ENCODE results near the gene ANKRD26.
"Not testable (repeated sequence)": the region's sequence is repeated elsewhere in the genome, so short reads cannot be mapped to it uniquely, and the experiment has no call there.

ANKRD26 gene

DNA sequence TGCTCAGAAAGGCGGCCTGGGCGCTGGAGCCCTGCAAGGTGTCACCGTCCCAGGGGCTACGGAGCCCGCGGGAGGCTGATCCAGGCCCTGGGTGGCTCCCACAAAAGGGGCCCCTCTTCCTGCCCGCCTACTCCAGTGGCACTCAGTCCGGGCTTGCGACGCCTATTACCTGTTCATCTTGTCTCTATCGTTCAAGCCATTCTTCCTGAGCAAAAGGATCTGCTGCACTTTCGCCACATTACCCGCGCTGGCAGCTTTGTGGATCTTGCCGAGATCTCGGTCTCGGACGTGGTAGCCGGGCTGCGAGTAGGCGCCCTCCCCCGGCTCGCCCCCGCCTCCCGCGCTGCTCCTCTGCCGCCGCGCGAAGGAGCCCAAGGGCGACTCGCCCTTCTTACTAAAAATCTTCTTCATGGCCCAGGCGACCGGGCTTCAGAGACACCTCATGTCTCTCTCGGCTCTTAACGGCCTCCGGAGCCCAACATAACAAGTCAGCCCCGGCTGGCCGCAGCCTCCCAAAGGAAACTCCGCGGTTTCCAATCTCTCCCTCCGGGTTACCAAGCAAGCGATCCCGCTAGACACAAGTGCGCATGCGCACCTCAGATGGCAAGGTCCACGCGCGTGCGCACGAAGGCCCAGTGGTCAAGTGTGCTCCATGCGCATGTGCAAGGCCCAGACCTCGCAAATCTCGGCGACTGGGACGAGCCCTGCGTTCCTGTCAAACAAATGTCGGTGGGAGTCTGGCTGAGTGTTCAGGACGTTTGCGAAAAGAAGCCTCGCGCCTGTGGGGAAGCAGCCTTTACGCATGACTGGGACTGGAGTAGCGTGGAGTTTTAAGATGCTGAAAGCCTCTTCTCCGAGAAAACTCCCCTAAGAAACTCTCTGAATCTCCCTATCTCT, at the start of gene ANKRD26:
TSS of gene ANKRD26 (minus strand) at position 579 of the 897 bp plus-strand sequence. CDS start at position 411, 168 bp downstream.
- peak; percentile 93 for DNase-seq (ENCODE audit: low read depth)

DNA sequence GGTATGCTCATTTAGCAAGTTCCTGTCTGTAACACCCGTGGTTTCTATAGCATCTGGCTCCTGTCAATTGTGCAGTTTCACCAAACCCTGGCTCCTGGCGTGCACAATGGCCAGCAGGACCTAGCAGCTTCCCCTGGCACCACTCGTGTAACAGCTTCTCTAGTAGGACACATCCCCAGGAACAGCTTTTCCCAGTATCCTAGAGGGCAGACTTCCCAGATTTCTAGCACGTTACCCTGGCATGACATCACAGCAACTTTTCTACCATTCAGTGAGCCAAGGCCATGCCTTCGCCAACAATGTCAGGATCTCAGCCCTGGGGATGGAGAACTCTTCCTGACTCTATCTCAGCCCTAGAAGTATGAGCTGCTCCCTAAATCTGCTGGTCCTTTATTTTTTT, 47.4 kb upstream of the ANKRD26 start:
- no peak for DNase-seq (ENCODE audit: low read depth)

DNA sequence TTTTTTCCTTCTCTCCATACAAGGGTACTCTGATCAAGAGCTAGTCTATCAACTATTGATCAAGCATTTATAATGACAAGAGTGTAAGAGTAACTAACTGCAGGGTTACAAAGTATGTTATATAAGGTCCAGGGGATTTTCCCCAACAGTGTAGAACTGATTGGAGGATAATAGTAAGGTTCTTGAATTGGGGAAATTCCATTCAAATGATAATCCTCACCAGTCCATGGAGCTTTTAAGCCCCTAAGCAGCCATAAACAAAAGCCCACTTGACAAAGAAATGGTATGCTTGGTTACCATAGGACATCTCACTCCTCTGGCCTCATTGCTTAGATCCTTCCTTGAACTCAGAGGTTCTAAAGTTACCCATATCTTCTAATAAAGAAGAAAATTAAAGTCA, 45.6 kb upstream of the ANKRD26 start:
- no peak for DNase-seq (ENCODE audit: low read depth)

DNA sequence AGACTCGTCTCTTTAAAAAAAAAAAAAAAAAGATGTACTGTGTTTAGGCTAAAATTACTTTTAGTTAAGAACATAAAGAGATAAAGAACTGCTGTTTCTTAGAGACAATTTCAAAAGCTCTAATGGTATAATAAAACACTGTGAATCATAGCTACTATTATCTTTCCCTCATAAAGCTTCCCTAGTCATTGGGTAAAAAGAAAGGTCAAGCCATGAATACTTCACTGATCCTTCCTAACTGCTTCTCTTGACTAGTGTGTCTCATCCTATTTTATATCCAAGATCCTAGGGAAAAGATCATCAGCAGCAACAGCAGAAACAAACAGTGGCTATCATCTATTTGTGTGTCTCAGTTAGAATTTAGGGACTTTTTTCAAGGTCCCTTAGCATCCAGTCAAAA, 43.4 kb upstream of the ANKRD26 start:
- DNase-seq (ENCODE audit: low read depth), result no peak

DNA sequence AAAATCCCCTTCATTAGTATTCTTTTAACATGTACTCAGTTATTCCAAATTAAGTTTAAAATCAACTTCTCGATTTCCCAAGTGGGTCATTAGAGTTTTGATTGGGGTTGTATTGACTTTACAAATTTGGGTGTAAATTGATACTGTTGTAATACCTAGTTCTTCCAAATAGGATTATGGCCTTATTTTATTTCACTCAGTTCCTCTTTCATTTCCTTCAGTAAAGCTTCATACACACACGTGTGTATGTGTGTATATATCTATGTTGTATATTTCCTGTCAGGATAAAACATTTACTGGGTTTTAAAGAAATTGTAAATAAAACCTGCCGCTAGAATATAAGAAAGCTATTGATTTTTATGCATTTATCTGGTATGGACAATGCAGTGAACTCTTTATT, 38.0 kb upstream of the ANKRD26 start:
- DNase-seq (ENCODE audit: low read depth), result no peak

DNA sequence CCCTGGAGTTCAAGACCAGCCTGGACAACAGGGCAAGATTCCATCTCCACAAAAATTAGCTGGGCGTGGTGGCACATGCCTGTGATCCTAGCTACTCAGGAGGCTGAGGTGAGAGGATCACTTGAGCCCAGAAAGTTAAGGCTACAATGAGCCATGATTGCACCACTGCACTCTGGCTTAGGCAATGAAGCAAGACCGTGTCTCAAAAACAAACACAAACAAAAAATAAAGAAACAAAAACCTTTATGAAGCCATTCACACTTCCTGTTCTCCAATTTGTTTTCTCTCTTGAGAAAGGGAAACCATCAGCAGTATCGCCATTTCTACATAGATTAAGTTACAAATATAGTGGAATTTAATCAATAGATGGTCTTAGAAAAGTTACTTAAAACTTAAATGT, 34.1 kb upstream of the ANKRD26 start:
- no peak for DNase-seq (ENCODE audit: low read depth)

DNA sequence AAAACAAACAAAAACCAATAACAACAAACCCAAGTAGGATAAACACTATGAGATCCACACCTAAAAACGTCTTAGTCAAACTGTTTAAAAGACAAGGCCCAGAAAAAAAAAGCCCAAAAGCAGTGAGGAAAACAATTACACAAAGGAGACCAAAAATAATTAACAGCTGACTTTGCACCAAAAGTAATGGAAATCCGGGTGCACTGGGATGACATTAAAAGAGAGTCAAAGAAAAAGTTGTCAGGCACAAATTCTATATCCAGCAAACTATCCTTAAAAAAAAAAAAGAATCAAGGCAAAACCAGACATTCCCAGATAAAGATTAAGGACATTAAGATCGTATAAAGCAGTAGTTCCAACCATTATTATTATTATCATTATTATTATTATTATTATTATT, 7.9 kb upstream of the ANKRD26 start:
- no peak for DNase-seq (ENCODE audit: low read depth)

DNA sequence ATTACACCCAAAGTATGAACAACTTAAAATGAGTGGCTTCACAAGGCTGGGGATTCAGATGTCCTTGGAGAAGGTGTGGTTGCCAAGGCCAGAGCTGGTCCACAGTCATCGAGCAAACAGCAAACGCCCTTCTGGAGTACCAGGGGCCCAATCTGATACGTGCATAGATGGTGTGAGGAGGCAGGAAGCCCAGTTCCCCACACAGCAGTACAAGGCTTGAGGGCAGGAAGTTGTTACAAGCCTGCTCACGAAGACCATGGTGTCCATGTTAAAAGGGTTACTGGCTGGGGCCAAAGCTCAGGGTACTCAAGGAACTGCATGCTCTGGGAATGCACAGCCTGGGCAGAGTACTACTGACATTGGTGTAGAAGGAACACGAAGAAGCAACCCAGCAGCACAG, 4.6 kb upstream of the ANKRD26 start:
- DNase-seq (ENCODE audit: low read depth), result no peak

DNA sequence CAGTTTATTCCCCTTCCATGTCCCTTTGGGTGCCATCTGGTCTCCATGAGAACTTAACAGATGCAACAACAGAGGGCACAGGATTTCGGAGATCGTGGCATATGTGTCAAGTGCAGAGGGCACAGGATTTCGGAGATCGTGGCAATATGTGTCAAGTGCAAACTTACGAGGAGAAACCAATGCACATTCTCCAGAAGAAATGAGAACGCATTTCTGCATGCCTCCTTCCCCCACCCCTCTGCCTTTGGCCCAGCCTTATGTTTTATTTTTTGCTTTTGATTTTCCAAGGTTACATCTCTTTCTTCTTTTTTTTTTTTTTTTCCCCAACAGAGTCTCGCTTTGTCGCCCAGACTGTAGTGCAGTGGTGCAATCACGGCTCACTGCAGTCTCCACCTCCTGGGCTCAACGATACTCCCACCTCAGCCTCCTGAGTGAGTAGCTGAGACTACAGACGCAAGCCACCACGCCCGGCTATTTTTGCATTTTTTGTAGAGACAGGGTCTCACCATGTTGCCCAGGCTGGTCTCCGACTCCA, 586 bp upstream of the ANKRD26 start:
- peak; percentile 5 for DNase-seq (ENCODE audit: low read depth)

DNA sequence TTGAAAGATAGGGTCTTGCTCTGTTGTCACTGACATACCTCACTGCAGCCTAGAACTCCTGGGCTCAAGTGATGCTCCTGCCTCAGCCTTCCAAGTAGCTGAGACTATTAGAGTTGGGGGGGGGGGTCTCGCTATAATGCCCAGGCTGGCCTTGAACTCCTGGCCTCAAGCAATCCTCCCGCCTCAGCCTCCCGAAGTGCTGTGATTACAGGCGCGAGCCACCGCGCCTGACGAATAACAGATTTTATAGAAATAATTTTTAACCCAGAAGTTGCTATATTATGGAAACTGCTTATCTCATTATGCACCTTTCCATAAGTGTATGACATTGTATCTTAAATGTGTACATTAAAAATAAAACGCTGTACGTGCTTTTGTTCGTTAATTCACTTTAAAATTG, 846 bp downstream of the ANKRD26 start:
- no peak for DNase-seq (ENCODE audit: low read depth)

DNA sequence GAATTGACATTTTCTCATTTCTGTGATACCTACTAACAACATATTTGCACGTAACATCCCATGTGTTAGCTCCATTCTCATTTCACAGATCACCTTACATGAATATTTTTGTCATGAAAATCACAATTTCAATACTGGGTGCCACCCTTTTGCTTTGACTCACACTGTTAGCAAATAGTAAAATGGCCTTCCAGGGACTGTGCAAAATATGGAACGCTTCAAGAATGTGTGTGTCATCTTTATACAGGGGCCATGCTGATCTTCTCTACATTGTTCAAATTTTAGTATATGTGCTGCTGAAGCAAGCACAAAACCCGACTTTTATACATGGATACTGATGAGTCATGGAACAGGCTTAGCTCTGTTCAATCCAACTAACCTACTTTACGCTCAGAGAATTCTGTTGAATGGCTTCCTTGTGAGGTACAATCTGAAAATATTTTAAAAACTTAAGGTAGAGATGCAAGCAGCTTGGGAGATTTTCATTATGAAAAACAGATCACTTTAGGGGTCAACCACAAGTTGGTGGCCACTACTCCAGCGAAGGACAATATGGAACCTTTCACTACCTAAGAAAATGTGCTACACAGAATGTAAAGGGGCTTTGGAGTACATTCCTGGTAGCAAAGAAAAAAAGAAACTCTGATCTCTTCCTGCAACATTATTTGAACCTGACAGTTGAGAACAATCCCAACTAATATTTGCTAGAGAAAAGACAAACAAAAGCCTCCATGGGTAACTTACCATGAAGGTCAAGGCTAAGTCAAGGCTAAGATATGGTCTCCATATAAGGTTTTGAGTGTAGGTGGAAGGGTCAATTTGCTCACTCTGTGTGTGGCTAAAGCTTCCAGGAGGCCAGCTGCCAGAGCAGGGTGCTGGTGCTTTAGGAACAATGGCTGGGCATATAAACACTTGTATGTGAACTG, 11.9 kb downstream of the ANKRD26 start:
- no peak for DNase-seq (ENCODE audit: low read depth)

DNA sequence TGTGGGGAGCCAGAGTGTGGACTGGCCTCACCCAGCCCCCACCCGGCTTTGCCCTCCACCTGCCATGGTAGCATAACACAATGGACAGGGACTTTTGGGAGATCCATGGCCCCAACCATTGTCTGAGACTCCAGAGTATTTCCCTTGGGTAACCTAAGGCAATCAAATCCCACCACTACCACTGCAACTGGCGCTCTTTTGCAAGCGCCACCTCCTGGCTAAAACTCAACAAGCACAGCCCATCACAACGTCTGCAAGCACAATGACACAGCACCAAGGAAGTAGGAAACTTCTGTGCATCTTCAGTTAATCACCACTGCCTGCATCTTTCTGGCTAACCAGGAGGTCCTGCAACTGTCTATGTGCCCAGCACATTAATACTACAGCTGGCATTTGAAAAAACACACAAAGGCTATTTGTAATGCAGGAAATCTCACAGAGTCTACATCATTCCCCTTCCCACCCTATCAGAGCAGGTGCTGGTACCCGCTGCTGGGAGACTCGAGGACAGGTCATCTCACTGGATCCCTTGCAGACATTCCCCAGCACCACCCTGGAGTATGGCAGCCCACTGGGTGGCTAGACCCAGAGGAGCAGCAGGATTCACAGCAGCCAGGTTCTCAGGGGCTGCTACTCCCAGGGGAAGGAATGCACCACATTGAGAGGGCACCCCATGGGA, 27.7 kb downstream of the ANKRD26 start:
- no peak for DNase-seq (ENCODE audit: low read depth)

DNA sequence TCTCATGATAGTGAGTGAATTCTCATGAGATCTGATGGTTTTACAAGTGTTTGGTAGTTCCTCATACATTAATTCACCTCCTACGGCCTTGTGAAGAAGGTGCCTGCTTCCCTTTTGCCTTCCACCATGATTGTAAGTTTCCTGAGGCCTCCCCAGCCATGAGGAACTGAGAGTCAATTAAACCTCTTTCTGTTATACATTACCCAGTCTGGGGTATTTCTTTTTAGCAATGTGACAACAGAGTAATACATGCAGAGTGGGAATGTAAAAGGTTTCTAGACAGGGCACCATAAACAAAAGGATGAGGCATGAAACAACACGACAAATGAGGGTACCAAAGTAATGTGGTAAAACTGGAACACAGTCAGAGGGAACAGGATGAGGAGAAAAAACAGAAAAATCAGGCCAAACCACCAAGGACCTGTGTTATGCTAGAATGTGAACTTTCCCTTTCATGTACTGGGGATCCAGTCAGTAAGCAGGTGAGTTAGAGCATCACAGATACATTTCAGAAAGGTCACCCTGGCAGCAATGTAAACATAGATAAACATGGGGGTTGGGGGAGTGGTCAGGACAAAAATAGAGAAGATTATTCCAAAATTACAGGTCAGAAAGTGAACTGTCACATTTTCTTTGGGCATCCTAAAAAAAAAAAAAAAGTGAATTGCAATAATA, 31.9 kb downstream of the ANKRD26 start:
- no peak for DNase-seq (ENCODE audit: low read depth)

DNA sequence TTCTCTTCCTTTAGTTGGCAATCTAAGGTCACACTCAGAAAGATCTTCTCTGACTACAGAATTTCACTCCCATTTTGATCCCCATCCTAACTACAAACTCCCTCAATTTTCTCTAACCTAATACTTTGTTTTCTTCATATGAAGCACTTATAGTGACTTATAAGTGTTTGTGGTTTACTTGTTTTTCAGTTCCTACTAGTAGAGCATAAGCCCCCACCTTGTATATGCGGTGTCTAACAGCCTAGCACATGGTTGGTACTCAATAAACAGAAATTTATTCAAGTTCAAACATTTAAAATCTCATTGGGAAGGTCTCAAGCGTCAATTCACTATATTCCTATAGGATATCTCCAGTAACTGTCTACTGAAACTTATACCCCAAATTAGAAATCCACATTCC, 35.2 kb downstream of the ANKRD26 start:
- DNase-seq (ENCODE audit: low read depth), result no peak

DNA sequence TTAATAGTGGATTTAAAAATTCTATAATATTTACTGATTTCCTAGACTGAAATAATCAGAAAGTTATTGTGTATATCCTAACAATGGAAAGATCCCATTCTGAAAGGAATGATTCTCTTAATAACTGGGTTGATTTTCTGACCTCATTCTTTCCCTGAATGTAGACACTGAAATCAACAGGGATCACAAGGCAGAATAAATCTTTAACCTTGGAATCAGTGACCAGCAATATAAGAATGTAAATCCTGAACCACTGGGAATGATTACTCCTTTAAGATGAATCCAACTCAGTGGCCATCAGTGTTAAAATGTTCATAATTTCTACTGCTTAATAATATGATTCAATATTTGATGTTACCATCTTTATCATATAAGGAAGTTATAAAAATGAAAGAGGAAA, 47.6 kb downstream of the ANKRD26 start:
- no peak for DNase-seq (ENCODE audit: low read depth)

DNA sequence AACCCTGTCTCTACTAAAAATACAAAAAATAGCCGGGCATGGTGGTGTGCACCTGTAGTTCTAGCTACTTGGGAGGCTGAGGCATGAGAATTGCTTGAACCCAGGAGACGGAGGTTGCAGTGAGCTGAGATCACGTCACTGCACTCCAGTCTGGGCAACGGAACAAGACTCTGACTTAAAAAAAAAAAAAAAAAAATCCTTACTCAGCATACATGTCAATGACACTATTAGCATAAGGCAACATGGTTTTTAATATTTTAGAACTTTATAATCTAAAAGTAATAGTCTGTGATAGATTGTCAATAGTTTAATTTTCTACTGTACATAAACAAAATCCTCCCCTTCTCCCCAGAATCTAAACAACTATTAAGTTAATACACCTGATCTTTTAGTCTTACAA, 55.0 kb downstream of the ANKRD26 start:
- not testable (repeated sequence) for DNase-seq (ENCODE audit: low read depth)

DNA sequence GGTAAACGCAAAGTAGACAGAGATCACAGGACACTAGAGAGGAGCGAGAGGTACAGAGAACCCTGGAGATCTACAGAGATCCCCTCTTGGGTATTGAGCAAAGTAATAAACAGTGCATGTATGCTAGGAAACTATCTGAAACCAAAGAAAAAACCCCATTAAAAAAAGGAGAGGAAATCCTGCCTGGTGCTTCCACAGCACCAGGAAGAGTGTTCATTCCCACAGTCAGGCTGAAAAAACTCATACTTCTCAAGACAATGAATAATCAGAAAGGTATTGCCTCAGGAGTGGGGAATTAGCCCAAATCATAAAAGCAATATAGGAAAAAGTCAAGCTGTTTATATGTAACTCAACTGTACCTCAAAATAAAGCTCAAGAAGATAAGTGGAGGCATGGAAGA, 59.1 kb downstream of the ANKRD26 start:
- no peak for DNase-seq (ENCODE audit: low read depth)

DNA sequence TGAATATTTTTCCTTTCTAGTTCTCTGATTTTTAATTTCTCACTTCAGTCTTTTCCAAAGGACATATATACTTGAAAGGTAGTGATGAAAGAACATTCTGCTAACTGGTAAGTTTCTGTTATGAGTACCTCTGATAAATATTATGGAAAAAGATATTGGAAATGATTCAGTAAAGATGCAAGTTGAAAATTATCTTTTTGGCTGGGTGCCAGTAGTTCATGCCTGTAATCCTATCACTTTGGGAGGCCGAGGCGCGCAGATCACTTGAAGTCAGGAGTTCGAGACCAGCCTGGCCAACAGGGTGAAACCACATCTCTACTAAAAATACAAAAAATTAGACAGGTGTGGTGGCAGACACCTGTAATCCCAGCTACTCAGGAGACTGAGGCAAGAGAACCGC, 62.1 kb downstream of the ANKRD26 start:
- DNase-seq (ENCODE audit: low read depth), result no peak

DNA sequence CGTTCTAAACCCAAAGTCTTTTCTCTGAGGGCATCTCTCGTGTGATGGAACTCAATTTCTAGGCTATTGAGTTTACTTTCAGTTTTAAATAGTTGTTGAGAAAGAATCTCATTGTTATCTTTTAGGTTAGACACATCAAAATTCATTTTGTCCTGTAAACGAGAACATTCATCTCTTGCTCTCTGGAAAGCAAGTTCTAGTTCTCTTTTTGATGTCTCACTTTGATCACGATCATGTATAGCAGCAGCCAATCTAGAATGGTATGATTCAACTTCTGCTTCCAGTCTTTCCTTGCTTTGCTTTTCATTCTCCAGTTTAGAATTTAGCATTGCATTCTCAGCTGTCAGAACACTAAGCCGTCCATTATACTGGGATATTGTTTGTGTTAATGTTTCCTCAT, 65.1 kb downstream of the ANKRD26 start:
- DNase-seq (ENCODE audit: low read depth), result no peak

DNA sequence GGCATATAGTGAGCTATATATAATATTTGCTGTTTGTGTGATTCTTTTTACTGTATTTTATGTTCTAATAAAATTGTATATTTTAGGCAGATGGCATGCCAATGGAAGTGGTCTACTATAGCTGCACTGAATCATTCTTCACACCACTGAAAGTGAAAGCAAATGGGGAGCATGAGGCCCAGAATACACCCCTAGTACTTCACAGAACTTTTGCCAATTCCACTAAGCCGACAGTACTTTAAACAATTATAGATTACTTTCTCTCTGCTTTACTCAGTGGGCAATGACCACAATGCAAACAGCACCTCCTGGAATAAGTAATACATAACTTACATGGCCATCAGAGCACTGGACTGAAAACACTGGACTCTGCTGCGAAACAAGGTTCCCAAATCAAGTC, 70.2 kb downstream of the ANKRD26 start:
- DNase-seq (ENCODE audit: low read depth), result no peak

DNA sequence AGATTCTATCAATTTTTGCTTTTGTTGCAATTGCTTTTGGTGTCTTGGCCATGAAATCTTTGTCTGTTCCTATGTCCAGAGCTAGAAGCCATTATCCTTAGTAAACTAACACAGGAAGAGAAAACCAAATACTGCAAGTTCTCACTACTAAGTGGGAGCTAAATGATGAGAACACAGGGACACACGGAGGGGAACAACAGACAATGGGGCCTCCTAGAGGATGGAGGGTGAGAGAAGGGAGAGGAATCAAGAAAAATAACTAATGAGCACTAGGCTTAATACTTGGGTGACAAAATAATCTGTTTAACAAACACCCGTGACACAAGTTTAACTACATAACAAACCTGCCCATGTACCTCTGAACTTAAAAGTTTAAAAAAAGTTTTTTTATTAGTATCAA, 78.2 kb downstream of the ANKRD26 start:
- DNase-seq (ENCODE audit: low read depth), result no peak

DNA sequence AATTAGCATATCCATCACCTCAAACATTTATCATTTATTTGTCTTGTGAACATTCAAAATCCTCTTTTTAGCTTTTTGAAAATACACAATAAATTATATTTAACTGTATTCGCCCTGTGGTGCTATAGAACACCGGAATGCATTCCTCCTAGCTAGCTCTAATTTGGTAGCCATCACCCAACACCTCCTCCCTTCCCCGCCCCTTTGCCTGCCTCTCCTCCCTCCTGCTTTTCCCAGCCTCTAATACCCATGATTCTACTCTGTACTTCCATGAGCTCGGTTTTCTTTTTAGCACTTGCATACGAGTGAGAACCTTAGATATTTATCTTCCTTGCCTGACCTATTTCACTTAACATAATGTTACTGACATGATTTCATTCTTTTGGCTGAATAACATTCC, 80.1 kb downstream of the ANKRD26 start:
- no peak for DNase-seq (ENCODE audit: low read depth)

All from activated T-helper 1 cell treated with Interleukin-2 at 50 U/mL for 16 hours (primary cell).